HG03025 (cell line): ENCODE measurements around the gene NUP210L.
"Not testable (repeated sequence)": the region's sequence is repeated elsewhere in the genome, so short reads cannot be mapped to it uniquely, and the experiment has no call there.

Experiments used
- ATAC-seq: cut with Tn5 transposase; IDR thresholded peaks from one replicate; pipeline ENCODE4 v1.9.1; 2021; ENCODE audit warnings: mild to moderate bottlenecking, moderate library complexity; ENCODE audit not compliant: unreplicated experiment, low FRiP score

The NUP210L gene

DNA sequence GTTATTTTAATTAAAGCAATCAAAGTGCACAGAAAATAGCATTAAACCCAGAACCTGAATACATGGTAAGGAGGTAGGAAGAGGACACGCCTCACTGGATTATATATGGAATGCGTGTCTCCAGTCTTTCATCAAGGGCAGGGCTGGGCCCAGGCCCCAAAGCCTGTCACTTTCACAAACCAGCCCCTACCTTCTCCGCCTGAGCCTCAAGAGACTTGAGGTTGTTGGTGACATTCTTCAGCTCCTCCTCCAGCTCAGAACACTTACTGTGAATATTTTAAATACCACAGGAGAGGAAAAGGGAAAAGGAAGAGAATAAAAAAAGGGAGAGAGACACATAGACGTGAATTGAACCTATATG, 16.3 kb upstream of the NUP210L start:
- no peak for ATAC-seq

DNA sequence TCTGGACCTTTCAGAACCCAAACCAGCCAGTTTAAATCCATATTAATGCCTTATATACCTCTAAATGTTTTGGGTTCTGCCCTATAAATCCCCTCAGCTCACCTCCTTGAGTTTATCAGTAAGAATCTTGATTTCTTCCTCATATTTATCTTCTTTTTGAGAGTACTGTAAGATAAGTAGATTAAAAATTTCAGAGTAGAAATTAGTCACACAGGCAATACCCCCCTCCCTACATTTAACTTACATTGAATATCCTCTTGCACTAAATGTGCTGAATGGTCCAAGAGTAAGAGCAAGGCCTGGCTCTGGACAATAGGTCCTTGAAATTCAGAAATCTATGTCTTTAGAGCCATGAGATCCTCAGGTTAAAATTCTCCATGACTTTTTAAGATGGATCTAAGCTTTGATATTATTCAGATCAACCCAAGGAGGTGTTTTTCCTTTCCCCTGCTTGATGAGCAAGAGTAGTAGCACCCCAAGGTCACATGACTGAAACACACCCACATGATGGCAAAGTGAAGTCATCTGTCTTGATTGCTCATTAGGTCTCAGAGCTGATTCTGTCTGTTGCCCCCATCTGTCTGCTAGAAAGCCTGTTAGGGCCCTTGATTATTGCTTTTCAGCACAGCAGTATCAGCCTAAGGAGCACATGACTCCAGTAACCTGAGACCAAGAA, 15.8 kb upstream of the NUP210L start:
- no peak for ATAC-seq

DNA sequence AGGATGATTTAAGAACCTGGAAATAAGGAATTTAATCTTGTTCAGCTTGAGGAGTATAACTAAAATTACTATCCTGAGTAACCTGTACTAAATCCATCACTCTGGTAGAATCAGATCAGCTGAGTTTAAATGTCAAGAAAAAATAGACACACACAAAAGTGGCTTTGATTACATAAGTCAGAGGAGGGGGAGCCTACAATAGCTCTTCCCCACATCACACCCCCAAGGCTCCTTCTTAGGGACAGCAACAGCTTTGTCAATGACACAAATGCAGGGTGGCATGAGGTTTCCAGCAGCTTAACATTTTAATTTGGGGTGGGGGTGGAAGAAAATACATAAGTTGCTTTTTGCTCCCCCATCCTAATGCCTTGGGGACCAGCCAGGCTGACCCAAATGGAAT, 12.6 kb upstream of the NUP210L start:
- no peak for ATAC-seq

- no peak for ATAC-seq
These were observed 11.3 kb upstream of the NUP210L start for GRCh38 chr1:154166207-154166606.

DNA sequence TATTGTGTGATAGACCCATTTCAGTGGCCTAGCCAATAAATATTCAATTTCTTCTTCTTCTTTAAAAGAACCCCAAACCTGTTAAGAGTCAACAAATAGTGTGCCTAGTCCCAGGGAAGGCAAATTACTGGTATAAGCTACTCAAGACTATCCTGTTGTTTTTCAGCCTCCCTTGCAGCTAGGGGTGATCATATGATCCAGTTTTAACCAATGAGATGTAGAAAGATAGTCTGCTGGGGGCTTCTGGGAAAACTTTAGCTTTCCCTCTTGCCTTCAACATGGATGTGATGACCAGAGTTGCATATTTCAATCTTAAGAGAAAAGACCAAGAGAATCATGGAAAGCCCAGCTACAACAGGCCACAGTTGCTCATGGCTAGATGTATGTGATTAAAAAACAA, 4.7 kb upstream of the NUP210L start:
- ATAC-seq = no peak

GRCh38 chr1:154158307-154159125, 3.6 kb upstream of the NUP210L start:
- no peak for ATAC-seq

DNA sequence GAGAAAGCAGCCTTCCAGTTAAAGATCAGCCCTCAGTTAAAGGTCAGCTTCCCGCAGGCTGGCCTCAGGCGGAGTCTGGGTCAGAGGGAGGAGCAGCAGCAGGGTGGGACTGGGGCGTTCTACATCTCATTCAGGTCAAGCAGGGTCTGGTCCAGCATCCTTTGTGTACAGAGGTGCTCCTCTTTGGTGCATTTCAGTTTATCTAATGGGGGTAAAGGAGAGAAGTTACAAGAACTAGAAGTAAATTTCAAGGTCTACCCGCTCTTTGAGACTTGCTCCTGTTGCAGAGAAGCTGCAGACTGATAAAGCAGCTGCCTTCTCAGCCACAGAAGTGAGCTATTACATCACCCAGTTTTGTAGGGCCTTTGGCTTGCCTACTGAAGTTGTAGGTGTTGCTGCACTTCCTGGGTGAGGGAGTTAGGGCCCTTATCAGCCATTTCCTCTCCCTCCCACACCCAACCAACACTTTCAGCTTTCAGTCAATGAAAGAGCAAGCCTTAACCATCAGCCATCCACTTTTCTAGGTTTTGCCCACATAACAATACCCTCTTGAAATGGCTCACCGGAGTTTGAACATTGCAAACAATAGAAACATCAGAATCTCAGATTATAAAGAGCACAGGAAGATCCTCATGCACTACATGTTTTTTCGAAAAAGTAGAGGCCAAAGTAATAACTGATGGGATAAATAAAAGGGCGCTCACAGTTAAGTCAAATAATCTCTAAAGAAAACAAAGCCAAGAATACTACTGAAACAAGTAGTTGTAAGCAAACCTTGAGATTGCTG, 2.8 kb upstream of the NUP210L start:
- ATAC-seq = peak; percentile 83

- no peak for ATAC-seq
These were observed 378 bp upstream of the NUP210L start for GRCh38 chr1:154155251-154155650.

DNA sequence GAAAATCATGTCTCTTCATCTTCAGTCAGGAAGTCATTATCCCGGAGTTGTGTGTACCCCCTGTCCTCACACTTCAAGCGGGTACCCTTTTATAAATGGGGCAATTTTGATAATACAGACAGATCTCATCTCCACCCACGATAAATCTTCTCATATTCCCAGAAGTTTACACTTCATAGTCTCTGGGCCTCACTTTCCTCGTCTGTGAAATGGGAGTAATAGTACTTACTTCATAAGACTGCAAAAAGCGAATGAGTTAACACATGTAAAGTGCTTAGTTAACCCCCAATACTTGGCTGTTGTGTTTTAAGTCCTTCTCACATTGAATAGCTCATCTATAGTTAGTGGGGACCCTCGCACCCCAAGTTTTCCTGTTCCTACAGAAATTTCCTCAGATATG, 820 bp downstream of the NUP210L start:
- no peak for ATAC-seq

GRCh38 chr1:154151311-154151710, 3.6 kb downstream of the NUP210L start:
- ATAC-seq = no peak

GRCh38 chr1:154148807-154149206, 6.1 kb downstream of the NUP210L start:
- no peak for ATAC-seq

DNA sequence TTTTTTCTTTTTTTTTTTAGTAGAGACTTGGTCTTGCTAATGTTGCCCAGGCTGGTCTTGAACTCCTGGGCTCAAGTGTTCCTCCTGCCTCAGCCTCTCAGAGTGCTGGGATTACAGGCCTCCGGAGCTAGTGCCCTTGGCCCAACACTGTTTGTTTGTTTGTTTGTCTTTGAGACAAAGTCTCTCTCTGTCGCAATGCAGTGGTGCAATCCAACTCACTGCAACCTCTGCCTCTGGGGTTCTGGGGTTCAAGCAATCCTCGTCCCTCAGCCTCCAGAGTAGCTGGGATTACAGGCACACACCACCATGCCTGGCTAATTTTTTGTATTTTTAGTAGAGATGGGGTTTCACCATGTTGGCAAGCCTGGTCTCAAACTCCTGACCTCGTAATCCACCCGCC, 7.4 kb downstream of the NUP210L start:
- ATAC-seq = not testable (repeated sequence)

DNA sequence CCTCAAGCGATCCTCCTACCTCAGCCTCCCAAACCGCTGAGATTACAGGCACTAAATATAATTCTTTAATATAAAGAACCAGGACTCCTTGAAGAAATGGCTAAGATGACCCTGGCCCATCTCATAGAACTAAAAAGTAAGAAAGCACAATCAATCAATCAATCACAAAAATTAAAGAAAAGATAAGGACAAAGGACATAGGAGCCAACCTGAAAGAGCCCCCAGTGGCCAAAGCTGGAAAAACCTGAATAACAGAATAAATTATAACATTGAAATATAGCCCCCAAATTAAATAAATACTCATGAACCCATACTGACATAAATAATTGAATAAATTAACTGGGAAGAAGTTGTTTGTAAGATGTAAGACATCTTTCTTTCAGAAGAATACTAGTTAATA, 8.9 kb downstream of the NUP210L start:
- ATAC-seq = no peak

DNA sequence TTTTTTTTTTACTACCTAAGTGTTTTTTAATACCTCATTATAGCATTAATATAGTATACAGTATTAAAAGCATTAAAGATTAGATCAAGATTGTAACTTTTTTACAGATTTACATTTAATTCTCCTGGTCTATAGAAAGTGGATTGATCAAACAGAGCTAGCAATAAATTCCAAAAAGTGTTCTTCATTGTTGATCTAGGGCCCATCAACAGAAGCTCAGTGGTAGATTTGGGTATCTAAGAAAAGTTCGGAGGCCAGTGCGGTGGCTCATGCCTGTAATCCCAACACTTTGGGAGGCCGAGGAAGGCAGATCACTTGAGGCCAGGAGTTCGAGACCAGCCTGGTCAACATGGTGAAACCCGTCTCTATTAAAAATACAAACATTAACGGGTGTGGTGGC, 12.5 kb downstream of the NUP210L start:
- no peak for ATAC-seq

DNA sequence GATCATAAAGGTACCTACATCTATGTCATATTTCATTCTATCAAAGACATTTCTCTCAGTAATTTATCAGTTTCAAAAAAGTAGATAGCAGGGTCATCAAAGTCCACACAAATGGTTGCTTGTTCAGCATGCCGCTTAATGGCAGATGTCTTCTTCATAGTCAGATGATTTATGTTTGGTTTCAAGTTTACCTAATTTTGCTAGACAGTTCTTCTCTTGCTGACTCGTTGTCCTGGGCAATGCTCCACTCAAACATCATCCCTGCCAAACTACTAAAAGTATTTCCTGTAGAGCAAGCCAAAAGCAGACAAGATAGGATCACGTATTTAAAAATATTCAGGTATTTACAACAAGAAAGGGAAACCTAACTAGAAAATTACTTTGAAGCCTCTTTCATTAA, 13.6 kb downstream of the NUP210L start:
- ATAC-seq = no peak

GRCh38 chr1:154137888-154138287, 17.0 kb downstream of the NUP210L start:
- ATAC-seq = no peak

GRCh38 chr1:154133256-154133655, 21.6 kb downstream of the NUP210L start:
- ATAC-seq = no peak

DNA sequence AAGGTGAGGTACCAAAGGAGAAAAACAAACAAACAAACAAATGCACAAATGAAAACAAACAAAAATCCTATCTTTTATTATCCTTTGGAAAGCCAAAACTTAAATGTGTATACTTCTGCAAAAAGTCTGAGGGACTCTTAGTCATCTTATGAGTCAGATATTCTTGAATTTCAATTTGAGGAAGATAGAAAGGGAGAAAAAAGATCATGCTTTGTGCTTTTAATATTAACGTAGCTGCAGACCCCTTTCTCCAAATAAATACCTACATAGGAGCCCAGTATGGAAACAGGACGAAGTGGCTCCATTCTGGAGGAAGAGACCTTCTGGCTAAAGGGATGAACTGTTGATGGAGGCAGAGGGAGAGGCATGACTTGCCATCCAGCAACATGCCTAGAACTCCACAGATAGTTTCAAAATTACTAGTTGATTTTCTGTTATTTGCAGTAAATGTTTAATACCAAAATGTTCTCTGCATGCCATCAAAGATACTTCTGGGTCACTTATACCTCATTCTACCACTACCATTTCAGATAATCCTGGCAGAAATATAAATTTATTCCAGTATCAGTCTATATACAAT, 25.4 kb downstream of the NUP210L start:
- ATAC-seq = no peak

DNA sequence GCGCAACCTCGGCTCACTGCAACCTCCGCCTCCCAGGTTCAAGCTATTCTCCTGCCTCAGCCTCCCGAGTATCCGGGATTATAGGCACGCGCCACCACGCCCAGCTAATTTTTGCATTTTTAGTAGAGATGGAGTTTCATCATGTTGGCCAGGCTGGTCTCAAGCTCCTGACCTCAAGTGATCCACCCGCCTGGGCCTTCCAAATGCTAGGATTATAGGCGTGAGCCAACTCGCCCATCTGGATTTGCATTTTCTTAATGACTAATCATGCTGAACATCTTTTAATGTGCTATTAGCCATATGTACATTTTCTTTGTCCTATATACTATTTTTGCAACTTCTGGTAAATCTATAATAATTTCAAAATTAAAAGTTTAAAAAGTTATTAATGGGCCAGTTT, 31.7 kb downstream of the NUP210L start:
- not testable (repeated sequence) for ATAC-seq

DNA sequence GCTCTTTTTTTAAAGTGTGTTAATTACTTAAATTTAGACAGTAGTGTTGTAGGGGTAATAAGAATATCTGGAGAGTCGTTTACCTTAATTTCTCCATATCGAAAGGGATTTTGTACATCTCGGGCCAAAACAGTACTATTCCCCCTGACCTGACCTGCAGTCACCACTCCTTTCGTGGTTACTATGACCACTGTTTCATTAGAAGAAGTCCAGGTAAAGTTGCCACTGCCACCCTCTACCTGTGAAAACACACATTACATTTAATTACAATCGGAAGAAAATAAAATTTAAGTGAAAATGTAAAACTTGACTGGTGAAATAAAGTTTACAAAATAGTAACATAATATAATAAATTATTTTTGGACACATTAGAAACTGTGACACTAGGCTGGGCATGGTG, 37.2 kb downstream of the NUP210L start:
- ATAC-seq = no peak

GRCh38 chr1:154115180-154115579, 39.7 kb downstream of the NUP210L start:
- ATAC-seq = no peak
